H7 (cell line): ENCODE data around the gene SLC25A42. TPM values are rescaled to one million over a fixed set of nuclear protein-coding genes. Genes with fewer than 3 reads are reported as not detected.

Experiments used
- DNase-seq: peaks from one replicate; pipeline ENCODE4 v3.0.0; 2012
- H3K27me3 ChIP-seq: 2 replicates; pipeline ENCODE4 v1.6.0; 2011; ENCODE audit warnings: mild to moderate bottlenecking, low read length; ENCODE audit not compliant: control insufficient read depth, insufficient read depth
- H3K36me3 ChIP-seq: replicated peaks from 2 replicates; pipeline ENCODE4 v1.5.1; 2011; ENCODE audit warnings: low read length; ENCODE audit not compliant: control insufficient read depth, insufficient read depth
- H3K4me3 ChIP-seq: 2 replicates; pipeline ENCODE4 v1.5.1; 2011; ENCODE audit warnings: low read depth, mild to moderate bottlenecking, control low read depth, low read length, moderate library complexity; ENCODE audit not compliant: insufficient read depth
- total RNA-seq: library from RNA; depleted of rRNA; stranded (reverse); fragments of >200 nt; shearing (Covaris generic); gene quantifications from 2 replicates; pipeline ENCODE4 v1.2.3, GENCODE V29; 2014

Gene SLC25A42
- total RNA-seq, 1 experiment from 2014 or later, result 4.8 TPM

GRCh38 chr19:19039901-19040300, 23.9 kb upstream of the SLC25A42 start:
- Histone ChIP-seq H3K36me3 (peaks cover 15% of the 10 kb centered on the region), H3K27me3 (no peaks in the 10 kb centered on the region), H3K4me3 (no peak overlapping the region)
- no peak for DNase-seq

GRCh38 chr19:19040417-19040816, 23.4 kb upstream of the SLC25A42 start:
- DNase-seq, result no peak
- Histone ChIP-seq H3K36me3 (peaks cover 15% of the 10 kb centered on the region), H3K27me3 (no peaks in the 10 kb centered on the region), H3K4me3 (no peak overlapping the region)

- no peak for DNase-seq
- peaks cover 17% of the 10 kb centered on the region for H3K36me3 ChIP-seq
- H3K27me3 ChIP-seq, result no peaks in the 10 kb centered on the region
- H3K4me3 ChIP-seq, result no peak overlapping the region
Observed at GRCh38 chr19:19042732-19043280, 21.0 kb upstream of the SLC25A42 start.

- no peak overlapping the region for H3K4me3 ChIP-seq
- no peaks in the 10 kb centered on the region for H3K27me3 ChIP-seq
- DNase-seq, result no peak
- H3K36me3 ChIP-seq, result peaks cover 16% of the 10 kb centered on the region
Observed at GRCh38 chr19:19043481-19043880, 20.3 kb upstream of the SLC25A42 start.

- no peak overlapping the region for H3K4me3 ChIP-seq
- peaks cover 16% of the 10 kb centered on the region for H3K36me3 ChIP-seq
- no peaks in the 10 kb centered on the region for H3K27me3 ChIP-seq
- DNase-seq, result no peak
Observed at GRCh38 chr19:19043881-19044280, 19.9 kb upstream of the SLC25A42 start.

GRCh38 chr19:19049406-19049805, 14.4 kb upstream of the SLC25A42 start:
- Histone ChIP-seq H3K27me3 (no peaks in the 10 kb centered on the region), H3K4me3 (no peak overlapping the region), H3K36me3 (peaks cover 23% of the 10 kb centered on the region)
- no peak for DNase-seq

- H3K4me3 ChIP-seq, result no peak overlapping the region
- DNase-seq, result no peak
- H3K36me3 ChIP-seq, result peaks cover 25% of the 10 kb centered on the region
- H3K27me3 ChIP-seq, result no peaks in the 10 kb centered on the region
Observed at GRCh38 chr19:19050104-19050503, 13.7 kb upstream of the SLC25A42 start.

GRCh38 chr19:19050731-19051130, 13.1 kb upstream of the SLC25A42 start:
- no peak overlapping the region for H3K4me3 ChIP-seq
- H3K36me3 ChIP-seq, result peaks cover 27% of the 10 kb centered on the region
- H3K27me3 ChIP-seq, result no peaks in the 10 kb centered on the region
- no peak for DNase-seq

- H3K27me3 ChIP-seq, result no peaks in the 10 kb centered on the region
- peaks cover 29% of the 10 kb centered on the region for H3K36me3 ChIP-seq
- peak; percentile 52 for DNase-seq
- H3K4me3 ChIP-seq, result no peak overlapping the region
Observed at GRCh38 chr19:19051478-19052213, 12.1 kb upstream of the SLC25A42 start.

GRCh38 chr19:19052921-19053320, 10.9 kb upstream of the SLC25A42 start:
- Histone ChIP-seq H3K36me3 (peaks cover 31% of the 10 kb centered on the region), H3K27me3 (no peaks in the 10 kb centered on the region), H3K4me3 (no peak overlapping the region)
- peak; percentile 16 for DNase-seq

- H3K36me3 ChIP-seq, result peaks cover 31% of the 10 kb centered on the region
- no peak overlapping the region for H3K4me3 ChIP-seq
- DNase-seq, result peak; percentile 95
- H3K27me3 ChIP-seq, result no peaks in the 10 kb centered on the region
Observed at GRCh38 chr19:19053508-19054314, 10.1 kb upstream of the SLC25A42 start.

GRCh38 chr19:19054315-19054938, 9.4 kb upstream of the SLC25A42 start:
- DNase-seq, result no peak
- Histone ChIP-seq H3K36me3 (peaks cover 30% of the 10 kb centered on the region), H3K4me3 (no peak overlapping the region), H3K27me3 (no peaks in the 10 kb centered on the region)

GRCh38 chr19:19054939-19055440, 8.8 kb upstream of the SLC25A42 start:
- DNase-seq, result no peak
- no peaks in the 10 kb centered on the region for H3K27me3 ChIP-seq
- no peak overlapping the region for H3K4me3 ChIP-seq
- H3K36me3 ChIP-seq, result peaks cover 30% of the 10 kb centered on the region

- Histone ChIP-seq H3K4me3 (no peak overlapping the region), H3K27me3 (no peaks in the 10 kb centered on the region), H3K36me3 (peaks cover 30% of the 10 kb centered on the region)
- peak; percentile 29 for DNase-seq
Observed at GRCh38 chr19:19055701-19056100, 8.1 kb upstream of the SLC25A42 start.
